Inflammatory macrophage treated with lipopolysaccharide for 4 hours (primary cell): ENCODE results near the gene NR2C1.
"Not testable (repeated sequence)": the region's sequence is repeated elsewhere in the genome, so short reads cannot be mapped to it uniquely, and the experiment has no call there.

Source experiments
- DNase-seq: peaks from one replicate; pipeline ENCODE4 v3.0.0-alpha.2; 2020

The NR2C1 gene

GRCh38 chr12:95072900-95073697 is at the start of gene NR2C1:
NR2C1 (minus strand) TSS chr12:95073618; CDS start chr12:95067384, 6,234 bp downstream.
- peak; percentile 94 for DNase-seq

GRCh38 chr12:95118788-95119179 is 45.4 kb upstream of the NR2C1 start:
- DNase-seq: no peak

- no peak for DNase-seq
Observed at GRCh38 chr12:95118138-95118787, 44.8 kb upstream of the NR2C1 start.

GRCh38 chr12:95117178-95117599 is 43.8 kb upstream of the NR2C1 start:
- peak; percentile 80 for DNase-seq

GRCh38 chr12:95116773-95117172 is 43.4 kb upstream of the NR2C1 start:
- no peak for DNase-seq

GRCh38 chr12:95116341-95116740 is 42.9 kb upstream of the NR2C1 start:
- DNase-seq: no peak

GRCh38 chr12:95115641-95116040 is 42.2 kb upstream of the NR2C1 start:
- no peak for DNase-seq

GRCh38 chr12:95114766-95115405 is 41.5 kb upstream of the NR2C1 start:
- no peak for DNase-seq

GRCh38 chr12:95107362-95107761 is 33.9 kb upstream of the NR2C1 start:
- DNase-seq: no peak

- no peak for DNase-seq
Observed at GRCh38 chr12:95105540-95105939, 32.1 kb upstream of the NR2C1 start.

- no peak for DNase-seq
Observed at GRCh38 chr12:95104919-95105452, 31.6 kb upstream of the NR2C1 start.

- peak; percentile 79 for DNase-seq
Observed at GRCh38 chr12:95102916-95103671, 29.7 kb upstream of the NR2C1 start.

GRCh38 chr12:95101957-95102356 is 28.5 kb upstream of the NR2C1 start:
- DNase-seq: not testable (repeated sequence)

- DNase-seq: no peak
Observed at GRCh38 chr12:95100264-95101190, 27.1 kb upstream of the NR2C1 start.

GRCh38 chr12:95099270-95099790 is 25.9 kb upstream of the NR2C1 start:
- no peak for DNase-seq

- DNase-seq: no peak
Observed at GRCh38 chr12:95096852-95097251, 23.4 kb upstream of the NR2C1 start.

GRCh38 chr12:95096378-95096777 is 23.0 kb upstream of the NR2C1 start:
- DNase-seq: no peak

- peak; percentile 47 for DNase-seq
Observed at GRCh38 chr12:95095866-95096265, 22.4 kb upstream of the NR2C1 start.

GRCh38 chr12:95089462-95089861 is 16.0 kb upstream of the NR2C1 start:
- DNase-seq: no peak

- peak; percentile 22 for DNase-seq
Observed at GRCh38 chr12:95088379-95088778, 15.0 kb upstream of the NR2C1 start.

GRCh38 chr12:95085612-95086011 is 12.2 kb upstream of the NR2C1 start:
- no peak for DNase-seq
